ENCODE data around the gene AGK. TPM values are rescaled to one million over a fixed set of nuclear protein-coding genes. Genes with fewer than 3 reads are reported as not detected.
A peak's percentile ranks its signal among the peaks of the same experiment; 100 is the strongest.

The AGK gene
- total RNA-seq, 1 experiment from 2014 or later, result 41.5 TPM

DNA sequence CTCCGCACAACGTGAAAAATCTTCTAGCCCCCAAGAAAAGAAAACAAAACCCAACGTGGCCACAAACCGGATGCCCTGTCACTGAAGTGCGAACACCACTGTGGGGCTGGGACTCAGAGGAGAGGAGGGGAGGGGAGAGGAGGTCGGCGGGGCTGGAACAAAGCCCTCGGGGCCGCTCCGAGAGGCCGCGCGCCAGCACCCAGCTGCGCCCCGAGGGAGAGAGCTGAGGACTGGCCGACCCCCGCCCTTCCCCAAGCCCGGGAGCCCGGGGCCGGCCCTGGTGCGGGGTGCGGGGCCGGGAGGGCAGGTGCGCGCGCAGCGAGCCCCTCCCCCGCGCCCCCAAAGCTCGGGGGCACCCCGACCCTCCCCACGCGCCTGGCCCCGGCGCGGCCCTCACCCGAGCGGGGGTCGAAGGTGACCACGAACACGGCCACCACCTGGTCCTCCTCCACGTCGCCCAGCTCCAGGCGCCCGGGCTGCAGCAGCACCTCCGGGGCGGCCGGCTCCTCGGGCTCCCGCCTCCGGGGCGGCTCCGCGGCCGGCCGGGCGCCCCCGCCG, 150.4 kb downstream of the AGK start:
- Histone ChIP-seq H3K4me3 (peak overlapping the region; percentile 88), H3K9me3 (replicated peaks) (no peaks in the 10 kb centered on the region), H3K27ac (no peak overlapping the region), H3K36me3 (no peaks in the 10 kb centered on the region), H3K4me1 (peaks cover 13% of the 10 kb centered on the region), H3K27me3 (peaks cover 7% of the 10 kb centered on the region; the same call in 1 of the 2 replicates)
- DNase-seq, result peak; percentile 55 to 61

DNA sequence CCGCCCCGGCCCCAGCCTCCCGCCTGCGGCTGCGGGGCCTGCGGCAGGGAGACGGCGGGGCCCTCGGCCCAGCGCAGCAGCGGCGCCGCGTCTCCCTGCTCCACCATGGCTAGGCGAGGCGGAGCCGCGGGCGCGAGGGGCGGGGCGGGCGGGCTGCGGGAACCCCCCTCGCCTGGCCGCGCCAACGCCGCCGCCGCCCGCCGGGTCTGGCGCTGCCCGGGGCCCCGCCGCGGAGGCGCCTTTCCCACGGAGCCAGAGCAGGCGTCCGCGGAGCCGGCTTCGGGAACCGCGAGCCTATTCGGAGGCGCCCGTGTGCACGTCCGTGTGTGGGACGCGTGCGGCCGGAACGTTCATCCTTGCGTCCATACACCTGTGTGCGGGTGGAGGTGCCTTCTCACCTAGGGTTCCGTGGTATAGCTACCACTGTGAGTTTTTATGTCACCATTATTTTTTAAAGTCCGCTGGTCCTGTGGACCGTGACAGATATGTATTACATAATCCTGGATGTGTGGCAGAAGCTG, 150.9 kb downstream of the AGK start, which contains the start of gene DENND11:
TSS of gene DENND11 (minus strand) at position 120 of the 521 bp plus-strand sequence. CDS start at position 107, 13 bp downstream.
- Histone ChIP-seq H3K27ac (no peak within 1 kb of the TSS), H3K27me3 (peaks cover 7% of the 10 kb centered on the region; the same call in 1 of the 2 replicates), H3K36me3 (no peaks in the 10 kb centered on the region), H3K9me3 (replicated peaks) (no peaks in the 10 kb centered on the region), H3K4me3 (peak within 1 kb of the TSS; percentile 88), H3K4me1 (peaks cover 7% of the 10 kb centered on the region)
- peak; percentile 42 to 63 for DNase-seq

DNA sequence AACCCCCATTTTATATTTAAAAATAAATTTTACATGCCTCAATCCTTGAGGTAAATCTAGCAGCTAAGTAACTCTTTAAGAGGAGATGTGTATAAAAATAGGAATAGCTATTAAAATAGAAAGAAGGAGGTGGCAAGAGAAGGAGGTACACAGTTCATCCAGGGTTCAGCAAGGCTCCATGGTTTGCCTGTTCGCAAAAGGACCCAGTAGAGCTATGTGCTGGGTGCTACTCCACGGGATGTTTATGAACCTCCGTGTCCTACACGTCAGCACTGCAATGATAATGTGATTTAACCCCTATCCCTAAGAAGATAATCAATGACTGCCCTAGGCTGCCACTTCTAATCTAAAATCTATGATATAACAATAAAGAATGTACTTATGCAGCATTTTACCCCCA, 151.7 kb downstream of the AGK start:
- no peak overlapping the region for H3K27ac ChIP-seq
- H3K9me3 ChIP-seq (replicated peaks), result no peaks in the 10 kb centered on the region
- H3K27me3 ChIP-seq, result peaks cover 7% of the 10 kb centered on the region; the same call in 1 of the 2 replicates
- DNase-seq, result no peak
- no peaks in the 10 kb centered on the region for H3K36me3 ChIP-seq
- H3K4me1 ChIP-seq, result no peaks in the 10 kb centered on the region; the same call in 1 of the 2 replicates
- no peak overlapping the region for H3K4me3 ChIP-seq

DNA sequence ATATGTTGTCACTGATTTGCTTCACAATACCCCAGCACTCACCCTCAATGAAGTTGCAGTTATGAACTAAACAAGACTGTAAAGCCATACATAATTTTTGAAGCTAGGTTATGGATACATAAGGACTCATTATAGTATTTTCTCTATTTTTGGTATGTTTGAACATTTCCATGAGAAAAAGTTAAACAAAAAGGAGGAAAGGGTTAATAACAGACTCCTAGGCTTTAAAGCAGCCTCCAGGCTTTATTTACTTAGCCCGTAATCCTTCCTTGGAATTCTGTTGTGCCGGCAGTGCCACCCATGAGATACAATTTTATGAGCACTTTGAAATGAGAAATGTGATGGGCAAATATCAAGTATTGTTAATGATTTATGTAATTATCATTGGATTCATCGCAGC, 152.9 kb downstream of the AGK start:
- H3K27ac ChIP-seq, result no peak overlapping the region
- no peaks in the 10 kb centered on the region; the same call in 1 of the 2 replicates for H3K4me1 ChIP-seq
- H3K4me3 ChIP-seq, result no peak overlapping the region
- peaks cover 7% of the 10 kb centered on the region; the same call in 1 of the 2 replicates for H3K27me3 ChIP-seq
- no peaks in the 10 kb centered on the region for H3K36me3 ChIP-seq
- no peaks in the 10 kb centered on the region for H3K9me3 ChIP-seq (replicated peaks)
- DNase-seq, result no peak

DNA sequence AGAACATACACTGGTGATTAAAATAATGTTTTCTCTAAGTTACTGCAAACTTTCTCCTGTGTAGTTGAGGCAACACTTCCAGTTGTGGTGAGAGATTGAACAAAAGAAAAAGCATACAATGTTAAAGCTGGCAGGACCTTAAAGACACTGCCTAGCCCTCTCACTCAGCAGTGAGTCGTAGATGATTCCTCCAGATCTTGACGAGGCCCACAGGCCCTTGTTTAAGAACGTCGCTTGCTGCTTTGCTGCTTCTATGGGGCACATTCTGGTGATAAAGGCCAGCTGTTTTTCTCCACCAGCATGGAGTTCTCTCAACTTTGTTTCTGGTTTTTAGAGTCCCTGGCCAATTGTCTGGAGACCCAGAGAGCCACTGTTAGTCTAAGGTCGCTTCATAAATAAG, 153.5 kb downstream of the AGK start:
- no peak overlapping the region for H3K27ac ChIP-seq
- no peak overlapping the region for H3K4me3 ChIP-seq
- no peaks in the 10 kb centered on the region; the same call in 1 of the 2 replicates for H3K4me1 ChIP-seq
- H3K36me3 ChIP-seq, result no peaks in the 10 kb centered on the region
- DNase-seq, result no peak
- no peaks in the 10 kb centered on the region for H3K9me3 ChIP-seq (replicated peaks)
- peaks cover 7% of the 10 kb centered on the region; the same call in 1 of the 2 replicates for H3K27me3 ChIP-seq

Other genes with a start within 250 kb of the AGK start
- gene DENND11, start 150.8 kb downstream of the AGK start, total RNA-seq (2014; rRNA removed; shearing (Covaris generic)), result 14.5 and 17.0 TPM in 2 replicates
- not detected in 2 replicates for gene WEE2, start 156.9 kb downstream of the AGK start, total RNA-seq (2014; rRNA removed; shearing (Covaris generic))
- 369 and 396 TPM in 2 replicates for gene SSBP1, start 186.9 kb downstream of the AGK start, total RNA-seq (2014; rRNA removed; shearing (Covaris generic))
- gene TAS2R3, start 212.7 kb downstream of the AGK start, total RNA-seq (2014; rRNA removed; shearing (Covaris generic)), result 0.24 and 0.38 TPM in 2 replicates
- 0.18 and 0.43 TPM in 2 replicates for gene TAS2R4, start 225.3 kb downstream of the AGK start, total RNA-seq (2014; rRNA removed; shearing (Covaris generic))
- 0.18 TPM in 1 of 2 replicates, not detected in the other for gene TAS2R5, start 238.8 kb downstream of the AGK start, total RNA-seq (2014; rRNA removed; shearing (Covaris generic))